ENCODE measurements around the gene SLC6A3. TPM values are rescaled to one million over a fixed set of nuclear protein-coding genes. Genes with fewer than 3 reads are reported as not detected.
"Not testable (repeated sequence)": the region's sequence is repeated elsewhere in the genome, so short reads cannot be mapped to it uniquely, and the experiment has no call there.

Gene SLC6A3
- total and polyA plus RNA-seq, 4 donors, result 0.30 to 1.1 (median 0.90) TPM

GRCh38 chr5:1462358-1462757 is 17.1 kb upstream of the SLC6A3 start:
- 91 to 92% methylated on average over 20 of the region's 20 CpGs for WGBS, 2 donors
- peaks cover 13 to 47% (median 36%) of the 10 kb centered on the region in 4 donors for H3K36me3 ChIP-seq (ENCODE audit: control insufficient read depth in 4 of 4, insufficient read depth in 4 of 4, low read length in 4 of 4)

GRCh38 chr5:1461396-1461795 is 16.2 kb upstream of the SLC6A3 start:
- 96 to 97% methylated on average over 10 of the region's 10 CpGs for WGBS, 2 donors
- Histone ChIP-seq H3K9ac (ENCODE audit: insufficient read depth in 1 of 2, low read length in 2 of 2) (no peak overlapping the region), H3K4me3 (no peak overlapping the region), H3K27ac (ENCODE audit: low read depth in 1 of 2, low read length in 1 of 2) (no peak overlapping the region), H3K27me3 (ENCODE audit: control insufficient read depth in 3 of 3, insufficient read depth in 3 of 3, low read length in 2 of 3) (no peaks in the 10 kb centered on the region), H3K9me3 (ENCODE audit: control insufficient read depth in 4 of 4, insufficient read depth in 3 of 4, low read length in 3 of 4) (peaks cover 1 to 7% (median 4%) of the 10 kb centered on the region in 4 donors), H3K36me3 (ENCODE audit: control insufficient read depth in 4 of 4, insufficient read depth in 4 of 4, low read length in 4 of 4) (peaks cover 13 to 41% (median 35%) of the 10 kb centered on the region in 4 donors), H3K4me1 (ENCODE audit: control insufficient read depth in 5 of 5, insufficient read depth in 5 of 5, low read length in 5 of 5) (no peaks in the 10 kb centered on the region)
- no peak for DNase-seq
- TF ChIP-seq CTCF (IDR thresholded peaks at IDR 0.05; ENCODE audit: control extremely low read depth, extremely low read depth), result no peak
- no peak for ATAC-seq (ENCODE audit: insufficient read depth, low FRiP score)

More at GRCh38 chr5:1462358-1462757, 17.1 kb upstream of the SLC6A3 start:
- DNase-seq (no peak), ATAC-seq (ENCODE audit: insufficient read depth, low FRiP score) (no peak)
- peaks cover 0 to 9% (median under 1%) of the 10 kb centered on the region in 4 donors for H3K9me3 ChIP-seq (ENCODE audit: control insufficient read depth in 4 of 4, insufficient read depth in 3 of 4, low read length in 3 of 4)
- no peak overlapping the region for H3K9ac ChIP-seq (ENCODE audit: insufficient read depth in 1 of 2, low read length in 2 of 2)
- no peak overlapping the region for H3K27ac ChIP-seq (ENCODE audit: low read depth in 1 of 2, low read length in 1 of 2)
- no peaks in the 10 kb centered on the region for H3K27me3 ChIP-seq (ENCODE audit: control insufficient read depth in 3 of 3, insufficient read depth in 3 of 3, low read length in 2 of 3)
- no peak overlapping the region for H3K4me3 ChIP-seq
- no peak for TF ChIP-seq CTCF (IDR thresholded peaks at IDR 0.05; ENCODE audit: control extremely low read depth, extremely low read depth)
- H3K4me1 ChIP-seq (ENCODE audit: control insufficient read depth in 5 of 5, insufficient read depth in 5 of 5, low read length in 5 of 5), result no peaks in the 10 kb centered on the region

- WGBS, 2 donors, result 85 to 91% methylated on average over 16 of the region's 16 CpGs
- H3K27me3 ChIP-seq (ENCODE audit: control insufficient read depth in 3 of 3, insufficient read depth in 3 of 3, low read length in 2 of 3), result no peaks in the 10 kb centered on the region
- H3K27ac ChIP-seq (ENCODE audit: low read depth in 1 of 2, low read length in 1 of 2), result no peak overlapping the region
- H3K4me3 ChIP-seq, result no peak overlapping the region
- no peak for DNase-seq
- H3K36me3 ChIP-seq (ENCODE audit: control insufficient read depth in 4 of 4, insufficient read depth in 4 of 4, low read length in 4 of 4), result peaks cover 11 to 31% (median 28%) of the 10 kb centered on the region in 4 donors
- ATAC-seq (ENCODE audit: insufficient read depth, low FRiP score), result no peak
- peaks cover 1 to 13% (median 4%) of the 10 kb centered on the region in 4 donors for H3K9me3 ChIP-seq (ENCODE audit: control insufficient read depth in 4 of 4, insufficient read depth in 3 of 4, low read length in 3 of 4)
- H3K9ac ChIP-seq (ENCODE audit: insufficient read depth in 1 of 2, low read length in 2 of 2), result no peak overlapping the region
- no peak for TF ChIP-seq CTCF (IDR thresholded peaks at IDR 0.05; ENCODE audit: control extremely low read depth, extremely low read depth)
- no peaks in the 10 kb centered on the region for H3K4me1 ChIP-seq (ENCODE audit: control insufficient read depth in 5 of 5, insufficient read depth in 5 of 5, low read length in 5 of 5)
Observed at GRCh38 chr5:1460054-1460682, 14.9 kb upstream of the SLC6A3 start.

GRCh38 chr5:1459435-1459834 is 14.2 kb upstream of the SLC6A3 start:
- H3K27me3 ChIP-seq (ENCODE audit: control insufficient read depth in 3 of 3, insufficient read depth in 3 of 3, low read length in 2 of 3); H3K27ac ChIP-seq (ENCODE audit: low read depth in 1 of 2, low read length in 1 of 2); H3K4me3 ChIP-seq; ATAC-seq (ENCODE audit: insufficient read depth, low FRiP score); H3K4me1 ChIP-seq (ENCODE audit: control insufficient read depth in 5 of 5, insufficient read depth in 5 of 5, low read length in 5 of 5); H3K9ac ChIP-seq (ENCODE audit: insufficient read depth in 1 of 2, low read length in 2 of 2); DNase-seq: not testable (repeated sequence)
- WGBS, 2 donors, result 94 to 95% methylated on average over 2 of the region's 2 CpGs
- peaks cover 11 to 30% (median 24%) of the 10 kb centered on the region in 4 donors for H3K36me3 ChIP-seq (ENCODE audit: control insufficient read depth in 4 of 4, insufficient read depth in 4 of 4, low read length in 4 of 4)
- peaks cover under 1 to 15% (median 4%) of the 10 kb centered on the region in 4 donors for H3K9me3 ChIP-seq (ENCODE audit: control insufficient read depth in 4 of 4, insufficient read depth in 3 of 4, low read length in 3 of 4)

GRCh38 chr5:1456110-1456881 is 11.1 kb upstream of the SLC6A3 start:
- Histone ChIP-seq H3K9me3 (ENCODE audit: control insufficient read depth in 4 of 4, insufficient read depth in 3 of 4, low read length in 3 of 4) (peaks cover 2 to 24% (median 8%) of the 10 kb centered on the region in 4 donors), H3K36me3 (ENCODE audit: control insufficient read depth in 4 of 4, insufficient read depth in 4 of 4, low read length in 4 of 4) (peaks cover 5 to 17% (median 7%) of the 10 kb centered on the region in 4 donors)
- not testable (repeated sequence) for H3K4me3 ChIP-seq; DNase-seq; H3K9ac ChIP-seq (ENCODE audit: insufficient read depth in 1 of 2, low read length in 2 of 2); H3K4me1 ChIP-seq (ENCODE audit: control insufficient read depth in 5 of 5, insufficient read depth in 5 of 5, low read length in 5 of 5); H3K27me3 ChIP-seq (ENCODE audit: control insufficient read depth in 3 of 3, insufficient read depth in 3 of 3, low read length in 2 of 3); ATAC-seq (ENCODE audit: insufficient read depth, low FRiP score); H3K27ac ChIP-seq (ENCODE audit: low read depth in 1 of 2, low read length in 1 of 2)
- WGBS, 2 donors, result 77 to 88% methylated on average over 8 to 10 of the region's 20 CpGs

Measured in lung (tissue), 12 donors.